Measurements from ENCODE around the gene SASH1. TPM values are rescaled to one million over a fixed set of nuclear protein-coding genes. Genes with fewer than 3 reads are reported as not detected.
A peak's percentile ranks its signal among the peaks of the same experiment; 100 is the strongest.

The SASH1 gene
- total and polyA plus RNA-seq, 11 donors = 10.7 to 47.5 (median 28.2) TPM

GRCh38 chr6:148325316-148326068 lies 17.1 kb upstream of the SASH1 start:
- H3K9me3 ChIP-seq = no peaks in the 10 kb centered on the region
- H3K4me1 ChIP-seq = peaks cover 0 to 28% (median 18%) of the 10 kb centered on the region in 12 donors
- ATAC-seq = no peak
- no peaks in the 10 kb centered on the region for H3K36me3 ChIP-seq
- intact Hi-C loops (cut with DNase I) = no loop called here
- 84 to 94% (median 92%) methylated on average over 11 of the region's 11 CpGs for whole genome bisulfite sequencing, 4 donors
- H3K27me3 ChIP-seq = no peaks in the 10 kb centered on the region
- peak overlapping the region in 1 of 12 donors; percentile 77 for H3K27ac ChIP-seq
- no peak overlapping the region for H3K4me3 ChIP-seq
- TF ChIP-seq CTCF (IDR thresholded peaks at IDR 0.05) (no peak), POLR2A (IDR thresholded peaks at IDR 0.05) (no peak)
- DNase-seq = no peak

DNA sequence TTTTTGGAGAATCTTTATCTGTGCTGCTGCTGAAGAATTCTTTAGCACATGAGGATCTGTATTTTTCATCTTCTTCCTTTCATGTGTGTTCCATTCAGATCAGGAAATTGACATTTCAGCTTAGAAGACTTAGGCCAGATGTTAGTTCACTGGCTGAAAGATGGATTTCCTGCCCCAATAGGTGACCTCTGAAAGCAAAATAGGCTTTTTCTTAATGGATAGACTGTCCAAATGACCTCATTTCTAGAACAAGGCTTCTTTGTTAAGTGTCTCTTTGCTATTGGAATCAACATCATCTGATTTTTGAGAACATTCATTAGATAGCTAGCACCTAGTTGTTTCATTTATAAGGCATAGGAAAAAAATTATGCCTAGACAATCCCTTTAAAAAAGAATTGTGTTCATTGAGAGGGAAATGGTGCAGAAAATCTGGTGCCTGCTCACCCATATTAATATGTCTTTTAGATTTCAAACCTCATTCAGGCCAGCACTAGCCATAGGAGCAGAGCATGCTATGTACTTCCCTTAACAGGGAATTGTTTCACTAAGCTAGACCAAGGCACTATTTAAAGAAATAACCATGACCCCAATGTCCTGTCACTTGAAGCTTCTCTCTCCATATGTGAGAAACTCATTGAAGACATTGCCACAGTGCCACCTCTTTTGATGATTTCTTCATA lies 13.6 kb upstream of the SASH1 start:
- intact Hi-C loops (cut with DNase I) = no loop called here
- peak in 2 of 4 donors; percentile 40 to 47 for ATAC-seq
- H3K4me1 ChIP-seq = peaks cover 0 to 50% (median 18%) of the 10 kb centered on the region in 12 donors

DNA sequence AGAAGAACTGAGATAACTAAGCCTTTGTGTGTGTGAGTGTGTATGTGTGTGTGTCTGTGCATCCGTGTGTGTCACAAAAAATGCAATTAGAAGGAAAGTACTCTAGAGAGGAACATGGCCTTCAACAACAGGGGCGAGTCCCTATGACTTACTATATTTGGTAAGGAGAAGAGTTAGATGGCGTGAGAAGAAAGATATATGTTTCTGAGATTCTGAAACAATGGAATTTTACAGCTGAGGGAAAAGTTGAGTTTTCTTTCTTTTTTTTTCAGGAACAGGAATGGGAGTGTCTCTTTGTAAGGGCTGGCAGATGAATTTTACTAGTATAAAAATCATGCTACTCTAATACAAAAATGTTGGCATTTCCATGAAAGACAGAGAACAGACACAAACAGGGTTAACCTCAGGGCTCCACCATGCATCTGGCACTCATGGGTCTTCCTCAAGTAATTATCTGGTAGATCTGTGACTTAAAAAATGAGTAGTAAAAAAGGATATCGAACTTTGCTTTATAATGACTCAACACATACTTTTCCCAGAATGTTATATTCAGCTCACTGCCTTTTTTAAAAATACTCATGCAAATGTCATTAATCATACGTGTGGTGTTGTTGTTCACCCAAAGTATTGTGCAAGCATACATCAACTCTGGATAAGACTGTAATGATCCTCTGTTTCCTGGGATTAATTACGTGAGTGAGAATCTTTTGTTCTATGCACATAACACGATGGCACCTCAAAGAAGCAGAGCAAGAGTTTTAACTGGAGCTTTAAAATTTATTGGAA lies 12.8 kb upstream of the SASH1 start:
- H3K4me3 ChIP-seq = no peak overlapping the region
- ATAC-seq (peak in 3 of 4 donors; percentile 7 to 67 (median 20)), DNase-seq (no peak)
- H3K36me3 ChIP-seq = no peaks in the 10 kb centered on the region
- no peaks in the 10 kb centered on the region for H3K27me3 ChIP-seq
- peak overlapping the region; percentile 5 to 71 (median 38) for H3K27ac ChIP-seq
- intact Hi-C loops (cut with DNase I) = no loop called here
- no peaks in the 10 kb centered on the region for H3K9me3 ChIP-seq
- TF ChIP-seq CTCF (IDR thresholded peaks at IDR 0.05) (no peak), POLR2A (IDR thresholded peaks at IDR 0.05) (no peak)
- H3K4me1 ChIP-seq = peaks cover 0 to 44% (median 18%) of the 10 kb centered on the region in 12 donors
- WGBS, 4 donors = 56 to 67% (median 60%) methylated on average over 7 of the region's 7 CpGs

More for the DNA sequence above, 13.6 kb upstream of the SASH1 start:
- H3K36me3 ChIP-seq = no peaks in the 10 kb centered on the region
- no peak overlapping the region for H3K4me3 ChIP-seq
- no peak for DNase-seq
- H3K9me3 ChIP-seq = no peaks in the 10 kb centered on the region
- no peaks in the 10 kb centered on the region for H3K27me3 ChIP-seq
- peak overlapping the region; percentile 5 to 71 (median 38) for H3K27ac ChIP-seq
- TF ChIP-seq POLR2A (IDR thresholded peaks at IDR 0.05) = no peak
- TF ChIP-seq CTCF (IDR thresholded peaks at IDR 0.05) = no peak

DNA sequence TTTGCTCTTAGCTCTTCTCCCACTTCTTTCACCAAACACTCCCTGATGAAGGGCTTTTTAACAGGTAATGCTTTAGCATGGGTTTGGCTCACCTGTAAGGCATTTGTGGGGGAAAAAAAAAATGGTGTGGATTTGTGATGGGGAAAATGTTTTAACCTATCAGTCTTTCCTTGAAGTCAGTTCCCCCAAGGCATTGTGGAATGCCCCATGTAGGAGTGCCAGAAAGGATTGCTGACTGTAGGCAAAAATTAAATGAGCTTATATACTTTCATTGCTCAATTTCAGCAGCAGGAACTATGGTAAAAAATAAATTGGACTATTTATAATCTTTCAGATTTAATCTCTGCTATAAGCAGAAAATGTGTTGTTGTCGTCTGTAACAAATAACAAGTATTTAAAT lies 10.6 kb upstream of the SASH1 start:
- no peaks in the 10 kb centered on the region for H3K27me3 ChIP-seq
- H3K4me3 ChIP-seq = no peak overlapping the region
- ATAC-seq (no peak), DNase-seq (no peak)
- H3K9me3 ChIP-seq = no peaks in the 10 kb centered on the region
- peaks cover 0 to 44% (median 18%) of the 10 kb centered on the region in 12 donors for H3K4me1 ChIP-seq
- no peaks in the 10 kb centered on the region for H3K36me3 ChIP-seq
- H3K27ac ChIP-seq = no peak overlapping the region
- TF ChIP-seq POLR2A (IDR thresholded peaks at IDR 0.05) (no peak), CTCF (IDR thresholded peaks at IDR 0.05) (no peak)
- intact Hi-C loops (cut with DNase I) = no loop called here
- WGBS, 4 donors = 85 to 93% (median 90%) methylated on average over 1 of the region's 1 CpG

Measured in heart left ventricle (tissue), 16 donors.